UCSD-AML1 (cell line): ENCODE results near the gene FZR1.

Source experiments
- DNase-seq: peaks from one replicate; lab custom pipeline; 2025; ENCODE audit not compliant: unreplicated experiment; lab: John Stamatoyannopoulos, UW

FZR1 gene

GRCh38 chr19:3513229-3514140 is 7.4 kb downstream of the FZR1 start:
- DNase-seq, result no peak

GRCh38 chr19:3514930-3515329 is 8.8 kb downstream of the FZR1 start:
- DNase-seq, result no peak

GRCh38 chr19:3515891-3516422 is 9.8 kb downstream of the FZR1 start:
- DNase-seq, result no peak

- DNase-seq, result no peak
Measured at GRCh38 chr19:3516675-3517207, 10.6 kb downstream of the FZR1 start.

- DNase-seq, result no peak
Measured at GRCh38 chr19:3517638-3518037, 11.5 kb downstream of the FZR1 start.

- no peak for DNase-seq
Measured at GRCh38 chr19:3518255-3518654, 12.1 kb downstream of the FZR1 start.

- DNase-seq, result no peak
Measured at GRCh38 chr19:3518659-3519058, 12.5 kb downstream of the FZR1 start.

GRCh38 chr19:3519126-3519525 is 13.0 kb downstream of the FZR1 start:
- no peak for DNase-seq

GRCh38 chr19:3520166-3521103 is 14.3 kb downstream of the FZR1 start:
- peak; percentile 32 for DNase-seq

- DNase-seq, result no peak
Measured at GRCh38 chr19:3521104-3521445, 15.0 kb downstream of the FZR1 start.

GRCh38 chr19:3522421-3523360 is 16.6 kb downstream of the FZR1 start:
- no peak for DNase-seq

GRCh38 chr19:3523361-3524077 is 17.4 kb downstream of the FZR1 start:
- no peak for DNase-seq

- no peak for DNase-seq
Measured at GRCh38 chr19:3524078-3524842, 18.1 kb downstream of the FZR1 start.

- no peak for DNase-seq
Measured at GRCh38 chr19:3524904-3525451, 18.9 kb downstream of the FZR1 start.

GRCh38 chr19:3526507-3527237 is 20.6 kb downstream of the FZR1 start:
- DNase-seq, result no peak

GRCh38 chr19:3527238-3527910 is 21.3 kb downstream of the FZR1 start:
- no peak for DNase-seq

GRCh38 chr19:3528080-3528479 is 22.0 kb downstream of the FZR1 start:
- DNase-seq, result no peak
